HUES48 (cell line): ENCODE measurements around the gene HOXB2.
A peak's percentile ranks its signal among the peaks of the same experiment; 100 is the strongest.

Experiments used
- H3K27ac ChIP-seq: one replicate; pipeline ENCODE4 v1.7.0; 2013; ENCODE audit warnings: low read depth, low read length, inconsistent platforms
- H3K27me3 ChIP-seq: 2 replicates; pipeline ENCODE4 v1.6.1; 2013; ENCODE audit warnings: mild to moderate bottlenecking, low read length; ENCODE audit not compliant: control insufficient read depth, insufficient read depth
- H3K36me3 ChIP-seq: 2 replicates; pipeline ENCODE4 v1.6.1; 2013; ENCODE audit warnings: low read length; ENCODE audit not compliant: control insufficient read depth, insufficient read depth
- H3K4me1 ChIP-seq: 2 replicates; pipeline ENCODE4 v1.6.1; 2013; ENCODE audit warnings: mild to moderate bottlenecking, low read length; ENCODE audit not compliant: control insufficient read depth, insufficient read depth
- H3K4me3 ChIP-seq: 2 replicates; pipeline ENCODE4 v1.5.1; 2013; ENCODE audit warnings: mild to moderate bottlenecking, low read depth, low read length
- H3K9ac ChIP-seq: 2 replicates; pipeline ENCODE4 v1.6.1; 2013; ENCODE audit warnings: mild to moderate bottlenecking, low read depth, low read length, moderate library complexity
- H3K9me3 ChIP-seq: 2 replicates; pipeline ENCODE4 v1.6.1; 2013; ENCODE audit warnings: low read length; ENCODE audit not compliant: control insufficient read depth, insufficient read depth

The HOXB2 gene

GRCh38 chr17:48545022-48545375, at the start of gene HOXB2:
Gene HOXB2, minus strand, starts transcription at chr17:48545109. Its CDS starts 198 bp downstream, at chr17:48544911.
- Histone ChIP-seq H3K9me3 (no peaks in the 10 kb centered on the region), H3K4me3 (peak within 1 kb of the TSS; percentile 32), H3K9ac (no peak within 1 kb of the TSS), H3K27ac (no peak within 1 kb of the TSS), H3K27me3 (peaks cover 100% of the 10 kb centered on the region), H3K4me1 (peaks cover 59% of the 10 kb centered on the region), H3K36me3 (no peaks in the 10 kb centered on the region)

- Histone ChIP-seq H3K4me1 (peaks cover 9% of the 10 kb centered on the region), H3K9me3 (no peaks in the 10 kb centered on the region), H3K4me3 (no peak overlapping the region), H3K9ac (no peak overlapping the region), H3K27me3 (peaks cover 100% of the 10 kb centered on the region), H3K27ac (no peak overlapping the region), H3K36me3 (no peaks in the 10 kb centered on the region)
Observed at GRCh38 chr17:48593840-48594537, 49.1 kb upstream of the HOXB2 start.

- no peaks in the 10 kb centered on the region for H3K9me3 ChIP-seq
- peaks cover 9% of the 10 kb centered on the region for H3K4me1 ChIP-seq
- no peak within 1 kb of the TSS for H3K4me3 ChIP-seq
- no peak within 1 kb of the TSS for H3K9ac ChIP-seq
- H3K27me3 ChIP-seq, result peaks cover 100% of the 10 kb centered on the region
- no peaks in the 10 kb centered on the region for H3K36me3 ChIP-seq
- no peak within 1 kb of the TSS for H3K27ac ChIP-seq
Observed at GRCh38 chr17:48593126-48593829, 48.4 kb upstream of the HOXB2 start, which contains the start of gene HOXB5. Gene HOXB5, minus strand, starts transcription at chr17:48593779. Its CDS starts 97 bp downstream, at chr17:48593682.

- Histone ChIP-seq H3K9ac (no peak overlapping the region), H3K4me3 (no peak overlapping the region)
Observed at GRCh38 chr17:48592577-48592976, 47.7 kb upstream of the HOXB2 start.

GRCh38 chr17:48592057-48592514, 47.2 kb upstream of the HOXB2 start:
- H3K4me3 ChIP-seq, result no peak overlapping the region
- H3K27me3 ChIP-seq, result peaks cover 100% of the 10 kb centered on the region
- no peaks in the 10 kb centered on the region for H3K9me3 ChIP-seq
- H3K27ac ChIP-seq, result no peak overlapping the region
- H3K36me3 ChIP-seq, result no peaks in the 10 kb centered on the region
- H3K4me1 ChIP-seq, result peaks cover 9% of the 10 kb centered on the region
- no peak overlapping the region for H3K9ac ChIP-seq

More at GRCh38 chr17:48592577-48592976, 47.7 kb upstream of the HOXB2 start:
- H3K27me3 ChIP-seq, result peaks cover 100% of the 10 kb centered on the region
- H3K9me3 ChIP-seq, result no peaks in the 10 kb centered on the region
- peaks cover 9% of the 10 kb centered on the region for H3K4me1 ChIP-seq
- H3K27ac ChIP-seq, result no peak overlapping the region
- no peaks in the 10 kb centered on the region for H3K36me3 ChIP-seq

- Histone ChIP-seq H3K36me3 (no peaks in the 10 kb centered on the region), H3K4me1 (peaks cover 9% of the 10 kb centered on the region), H3K27ac (no peak overlapping the region), H3K9me3 (no peaks in the 10 kb centered on the region), H3K4me3 (no peak overlapping the region), H3K9ac (no peak overlapping the region), H3K27me3 (peaks cover 100% of the 10 kb centered on the region)
Observed at GRCh38 chr17:48591255-48592056, 46.5 kb upstream of the HOXB2 start.

GRCh38 chr17:48590607-48591161, 45.8 kb upstream of the HOXB2 start:
- no peaks in the 10 kb centered on the region for H3K9me3 ChIP-seq
- no peak overlapping the region for H3K4me3 ChIP-seq
- H3K36me3 ChIP-seq, result no peaks in the 10 kb centered on the region
- H3K27ac ChIP-seq, result no peak overlapping the region
- peaks cover 9% of the 10 kb centered on the region for H3K4me1 ChIP-seq
- no peak overlapping the region for H3K9ac ChIP-seq
- H3K27me3 ChIP-seq, result peaks cover 100% of the 10 kb centered on the region

GRCh38 chr17:48589831-48590606, 45.1 kb upstream of the HOXB2 start, which contains the start of gene HOXB3:
Gene HOXB3, minus strand, starts transcription at chr17:48590241. Its CDS starts 37,767 bp downstream, at chr17:48552474.
- no peaks in the 10 kb centered on the region for H3K36me3 ChIP-seq
- H3K9me3 ChIP-seq, result no peaks in the 10 kb centered on the region
- no peak within 1 kb of the TSS for H3K27ac ChIP-seq
- H3K9ac ChIP-seq, result no peak within 1 kb of the TSS
- H3K4me3 ChIP-seq, result no peak within 1 kb of the TSS
- peaks cover 9% of the 10 kb centered on the region for H3K4me1 ChIP-seq
- H3K27me3 ChIP-seq, result peaks cover 100% of the 10 kb centered on the region

GRCh38 chr17:48589060-48589830, 44.3 kb upstream of the HOXB2 start:
- Histone ChIP-seq H3K9me3 (no peaks in the 10 kb centered on the region), H3K27me3 (peaks cover 100% of the 10 kb centered on the region), H3K9ac (no peak overlapping the region), H3K27ac (no peak overlapping the region), H3K4me1 (peaks cover 5% of the 10 kb centered on the region), H3K4me3 (no peak overlapping the region), H3K36me3 (no peaks in the 10 kb centered on the region)
